ENCODE data around the gene COL4A6.

DNA sequence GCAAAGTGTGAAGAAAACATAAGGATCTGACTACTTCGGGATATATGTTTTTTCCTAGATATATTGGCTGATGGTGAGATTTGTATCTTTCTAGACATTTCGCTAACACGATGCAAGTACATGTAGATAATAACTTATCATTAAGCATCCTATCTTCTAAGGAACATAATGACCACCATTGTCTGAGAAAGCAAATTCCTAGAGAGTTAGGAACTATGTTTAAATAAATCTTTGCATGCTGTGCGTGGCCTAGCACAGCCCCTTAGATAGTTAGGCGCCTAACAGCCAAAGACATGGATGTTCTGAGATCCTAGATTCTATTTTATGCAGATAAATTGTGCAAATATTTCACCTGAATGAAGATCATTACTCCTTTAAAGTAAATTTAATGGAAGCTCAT, 3.0 kb downstream of the COL4A6 start:
- TF ChIP-seq YY1 (IDR thresholded peaks at IDR 0.05; ENCODE audit: insufficient read depth, insufficient read length), result no peak
- no peak for TF ChIP-seq ZNF274 (IDR thresholded peaks at IDR 0.05; ENCODE audit: low read depth, low read length)
- no peak for TF ChIP-seq SUZ12 (IDR thresholded peaks at IDR 0.05; ENCODE audit: extremely low read depth, insufficient read depth, insufficient read length)

All from NT2/D1 (cell line).